ENCODE measurements around the gene SIRT4. TPM values are rescaled to one million over a fixed set of nuclear protein-coding genes. Genes with fewer than 3 reads are reported as not detected.

SIRT4 gene
- total RNA-seq, 4 donors from 2014 or later, result 3.2 to 6.3 (median 4.2) TPM

- Histone ChIP-seq H3K27ac (no peak overlapping the region), H3K36me3 (no peaks in the 10 kb centered on the region), H3K4me1 (no peaks in the 10 kb centered on the region), H3K27me3 (no peaks in the 10 kb centered on the region), H3K4me3 (no peak overlapping the region), H3K9me3 (no peaks in the 10 kb centered on the region)
- TF ChIP-seq CTCF (IDR thresholded peaks at IDR 0.05) (no peak), POLR2A (IDR thresholded peaks at IDR 0.05) (no peak)
- DNase-seq, result no peak
Measured at GRCh38 chr12:120346681-120347080, 44.6 kb downstream of the SIRT4 start.

GRCh38 chr12:120347766-120348165 lies 45.6 kb downstream of the SIRT4 start:
- no peaks in the 10 kb centered on the region for H3K4me1 ChIP-seq
- no peaks in the 10 kb centered on the region for H3K36me3 ChIP-seq
- no peak overlapping the region for H3K4me3 ChIP-seq
- no peaks in the 10 kb centered on the region for H3K9me3 ChIP-seq
- TF ChIP-seq POLR2A (IDR thresholded peaks at IDR 0.05) (no peak), CTCF (IDR thresholded peaks at IDR 0.05) (no peak)
- DNase-seq, result no peak
- H3K27ac ChIP-seq, result no peak overlapping the region
- no peaks in the 10 kb centered on the region for H3K27me3 ChIP-seq

GRCh38 chr12:120350576-120351350 lies 48.6 kb downstream of the SIRT4 start:
- TF ChIP-seq CTCF (IDR thresholded peaks at IDR 0.05), result no peak
- TF ChIP-seq POLR2A (IDR thresholded peaks at IDR 0.05), result no peak
- H3K4me3 ChIP-seq, result no peak overlapping the region
- no peaks in the 10 kb centered on the region for H3K27me3 ChIP-seq
- H3K36me3 ChIP-seq, result no peaks in the 10 kb centered on the region
- no peak for DNase-seq
- no peaks in the 10 kb centered on the region for H3K4me1 ChIP-seq
- no peaks in the 10 kb centered on the region for H3K9me3 ChIP-seq
- H3K27ac ChIP-seq, result no peak overlapping the region

GRCh38 chr12:120352117-120352516 lies 50.0 kb downstream of the SIRT4 start:
- Histone ChIP-seq H3K4me1 (peaks cover 0 to 3% (median 0%) of the 10 kb centered on the region in 4 donors), H3K4me3 (no peak overlapping the region), H3K27ac (no peak overlapping the region), H3K9me3 (no peaks in the 10 kb centered on the region), H3K36me3 (no peaks in the 10 kb centered on the region), H3K27me3 (no peaks in the 10 kb centered on the region)
- TF ChIP-seq POLR2A (IDR thresholded peaks at IDR 0.05) (no peak), CTCF (IDR thresholded peaks at IDR 0.05) (no peak)
- no peak for DNase-seq

GRCh38 chr12:120353136-120353535 lies 51.0 kb downstream of the SIRT4 start:
- peaks cover 0 to 3% (median 0%) of the 10 kb centered on the region in 4 donors for H3K4me1 ChIP-seq
- no peak for DNase-seq
- H3K27me3 ChIP-seq, result no peaks in the 10 kb centered on the region
- H3K36me3 ChIP-seq, result no peaks in the 10 kb centered on the region
- no peaks in the 10 kb centered on the region for H3K9me3 ChIP-seq
- TF ChIP-seq POLR2A (IDR thresholded peaks at IDR 0.05) (no peak), CTCF (IDR thresholded peaks at IDR 0.05) (no peak)
- H3K4me3 ChIP-seq, result no peak overlapping the region
- H3K27ac ChIP-seq, result no peak overlapping the region
